GM12865 (cell line): ENCODE data around the gene STPG2.

Source experiments
- DNase-seq: peaks from one replicate; pipeline ENCODE4 v3.0.0; 2010; ENCODE audit warnings: low read depth
- H3K4me3 ChIP-seq: 2 replicates; pipeline ENCODE4 v1.5.1; 2011; ENCODE audit warnings: mild to moderate bottlenecking, low read depth, low read length, control low read depth
- CTCF ChIP-seq: IDR thresholded peaks from 2 replicates; pipeline ENCODE4 v1.5.1; 2011; ENCODE audit warnings: low read length, control low read depth, low read depth, inconsistent platforms; ENCODE audit not compliant: insufficient read depth; ENCODE audit errors: missing control alignments

STPG2 gene

GRCh38 chr4:97900229-97900628, 243.0 kb downstream of the STPG2 start:
- no peak for TF ChIP-seq CTCF
- no peak overlapping the region for H3K4me3 ChIP-seq
- DNase-seq = no peak

- H3K4me3 ChIP-seq = no peak overlapping the region
- no peak for TF ChIP-seq CTCF
- DNase-seq = no peak
These were observed 250.5 kb downstream of the STPG2 start for GRCh38 chr4:97892592-97893266.

GRCh38 chr4:97879942-97880341, 263.3 kb downstream of the STPG2 start:
- no peak overlapping the region for H3K4me3 ChIP-seq
- DNase-seq = no peak
- TF ChIP-seq CTCF = no peak

- no peak for DNase-seq
- no peak overlapping the region for H3K4me3 ChIP-seq
- TF ChIP-seq CTCF = no peak
These were observed 275.2 kb downstream of the STPG2 start for GRCh38 chr4:97868097-97868496.

GRCh38 chr4:97867557-97868091, 275.7 kb downstream of the STPG2 start:
- DNase-seq = no peak
- no peak for TF ChIP-seq CTCF
- H3K4me3 ChIP-seq = no peak overlapping the region

- no peak for TF ChIP-seq CTCF
- no peak for DNase-seq
- H3K4me3 ChIP-seq = no peak overlapping the region
These were observed 276.3 kb downstream of the STPG2 start for GRCh38 chr4:97866821-97867556.
